GM21576 (cell line): ENCODE measurements around the gene XPO1.
"Not testable (repeated sequence)": the region's sequence is repeated elsewhere in the genome, so short reads cannot be mapped to it uniquely, and the experiment has no call there.

ENCODE experiments used
- ATAC-seq: cut with Tn5 transposase; IDR thresholded peaks from one replicate; pipeline ENCODE4 v1.9.1; 2021; ENCODE audit warnings: mild to moderate bottlenecking, moderate library complexity; ENCODE audit not compliant: unreplicated experiment

Gene XPO1

GRCh38 chr2:61538200-61538919 lies at the start of gene XPO1:
Gene XPO1 (minus strand): TSS chr2:61538356. CDS start chr2:61533897, 4,459 bp downstream.
- peak; percentile 79 for ATAC-seq

GRCh38 chr2:61586928-61587327 lies 48.8 kb upstream of the XPO1 start:
- ATAC-seq, result not testable (repeated sequence)

- no peak for ATAC-seq
These were observed 47.2 kb upstream of the XPO1 start for GRCh38 chr2:61585383-61585782.

GRCh38 chr2:61584368-61584767 lies 46.2 kb upstream of the XPO1 start:
- not testable (repeated sequence) for ATAC-seq

GRCh38 chr2:61582165-61582564 lies 44.0 kb upstream of the XPO1 start:
- no peak for ATAC-seq

- ATAC-seq, result no peak
These were observed 43.6 kb upstream of the XPO1 start for GRCh38 chr2:61581716-61582115.

GRCh38 chr2:61575447-61575859 lies 37.3 kb upstream of the XPO1 start:
- no peak for ATAC-seq

- no peak for ATAC-seq
These were observed 28.4 kb upstream of the XPO1 start for GRCh38 chr2:61566566-61566965.

- no peak for ATAC-seq
These were observed 24.5 kb upstream of the XPO1 start for GRCh38 chr2:61562615-61563014.

- no peak for ATAC-seq
These were observed 20.0 kb upstream of the XPO1 start for GRCh38 chr2:61558160-61558559.

GRCh38 chr2:61557381-61557780 lies 19.2 kb upstream of the XPO1 start:
- ATAC-seq, result no peak

GRCh38 chr2:61554604-61555003 lies 16.4 kb upstream of the XPO1 start:
- no peak for ATAC-seq

GRCh38 chr2:61550375-61551209 lies 12.4 kb upstream of the XPO1 start:
- ATAC-seq, result no peak

- ATAC-seq, result no peak
These were observed 11.4 kb upstream of the XPO1 start for GRCh38 chr2:61549546-61549945.

- ATAC-seq, result no peak
These were observed 4.9 kb upstream of the XPO1 start for GRCh38 chr2:61543062-61543461.

GRCh38 chr2:61540167-61540566 lies 2.0 kb upstream of the XPO1 start:
- ATAC-seq, result not testable (repeated sequence)

GRCh38 chr2:61538920-61539520 lies 864 bp upstream of the XPO1 start:
- no peak for ATAC-seq

- no peak for ATAC-seq
These were observed 281 bp downstream of the XPO1 start for GRCh38 chr2:61537950-61538199.

GRCh38 chr2:61537277-61537949 lies 743 bp downstream of the XPO1 start:
- no peak for ATAC-seq

GRCh38 chr2:61536572-61537276 lies 1.4 kb downstream of the XPO1 start:
- peak; percentile 51 for ATAC-seq

- no peak for ATAC-seq
These were observed 2.0 kb downstream of the XPO1 start for GRCh38 chr2:61536180-61536571.
